Measurements from ENCODE around the gene PDZD7. TPM values are rescaled to one million over a fixed set of nuclear protein-coding genes. Genes with fewer than 3 reads are reported as not detected.

PDZD7 gene
- total and polyA plus RNA-seq, 2 donors (not counting 3 experiments of a cell fraction or from before 2014, with no cell fraction given) = 0.41 to 1.6 TPM

GRCh38 chr10:101047961-101048892, 17.3 kb upstream of the PDZD7 start:
- Histone ChIP-seq H3K9ac (replicated peaks; ENCODE audit: extremely low read depth, insufficient read depth, low read length) (no peak overlapping the region), H3K9me3 (replicated peaks; ENCODE audit: control insufficient read depth, insufficient read depth, low read length) (no peaks in the 10 kb centered on the region), H3K36me3 (ENCODE audit: control insufficient read depth in 2 of 2, extremely low read depth in 1 of 2, insufficient read depth in 2 of 2, low read length in 2 of 2) (no peaks in the 10 kb centered on the region), H3K9me1 (replicated peaks; ENCODE audit: control insufficient read depth, extremely low read depth, insufficient read depth, low read length) (no peaks in the 10 kb centered on the region), H3K4me3 (replicated peaks in 1 of 3; ENCODE audit: insufficient read depth in 1 of 3, low read depth in 1 of 3, low read length in 3 of 3) (no peak overlapping the region), H4K20me1 (replicated peaks; ENCODE audit: control insufficient read depth, extremely low read depth, insufficient read depth, low read length) (no peaks in the 10 kb centered on the region), H3K27ac (ENCODE audit: insufficient read depth, low read depth, low read length) (no peak overlapping the region), H3K27me3 (ENCODE audit: control insufficient read depth in 2 of 2, insufficient read depth in 2 of 2, low read length in 2 of 2) (peaks cover 39 to 40% of the 10 kb centered on the region in 2 experiments), H2AFZ (ENCODE audit: low read depth, low read length) (no peak overlapping the region), H3K4me2 (ENCODE audit: insufficient read depth, low read length) (no peak overlapping the region), H3K4me1 (ENCODE audit: control insufficient read depth, extremely low read depth, insufficient read depth, low read length) (peaks cover 5% of the 10 kb centered on the region), H3K79me2 (ENCODE audit: control insufficient read depth, insufficient read depth, low read length) (no peaks in the 10 kb centered on the region)
- CTCF ChIA-PET = interaction anchor here (0.8 to 9.9 kb wide), 6 partner anchors 15 to 94 kb away, joined by 3 to 290 read pairs (median 8); partner anchors contain the start of gene KAZALD1
- no peak for DNase-seq (ENCODE audit: low read depth, low spot score)
- TF ChIP-seq POLR2AphosphoS5 (IDR thresholded peaks at IDR 0.05; ENCODE audit: insufficient read depth, low read depth, low read length) = no peak
- peak; percentile 95 for TF ChIP-seq EZH2 (IDR thresholded peaks at IDR 0.05; ENCODE audit: borderline replicate concordance, low read depth, low read length, severe bottlenecking)
- TF ChIP-seq GATA2 (IDR thresholded peaks at IDR 0.05; ENCODE audit: insufficient read depth, insufficient read length, low read depth, low read length) = no peak
- BruUV-seq (replicated peaks) = no TSS peak
- POLR2A ChIA-PET = interaction anchor here (0.6 kb wide), 1 partner anchor 31 kb away, joined by 5 read pairs; no protein-coding TSS in a partner anchor
- no peak for FAIRE-seq
- intact Hi-C loops (cut with micrococcal nuclease) = no loop called here
- dilution Hi-C loops (cut with MboI; ENCODE audit: extremely low pct_ligation_motif_present, low sequenced_read_pairs) = no loop called here

- no TSS peak for BruUV-seq (replicated peaks)
Measured at GRCh38 chr10:101047268-101047667, 16.3 kb upstream of the PDZD7 start.

More at GRCh38 chr10:101047268-101047667, 16.3 kb upstream of the PDZD7 start:
- no peak overlapping the region for H3K27ac ChIP-seq (ENCODE audit: insufficient read depth, low read depth, low read length)
- dilution Hi-C loops (cut with MboI; ENCODE audit: extremely low pct_ligation_motif_present, low sequenced_read_pairs) = no loop called here
- H3K4me3 ChIP-seq (replicated peaks in 1 of 3; ENCODE audit: insufficient read depth in 1 of 3, low read depth in 1 of 3, low read length in 3 of 3) = no peak overlapping the region
- ChIA-PET CTCF (interaction anchor here (0.8 to 9.9 kb wide), 5 partner anchors 16 to 95 kb away, joined by 3 to 290 read pairs (median 7); partner anchors contain the start of gene KAZALD1), POLR2A (interaction anchor here (0.6 kb wide), 1 partner anchor 32 kb away, joined by 5 read pairs; no protein-coding TSS in a partner anchor)
- H2AFZ ChIP-seq (ENCODE audit: low read depth, low read length) = no peak overlapping the region
- DNase-seq (ENCODE audit: low read depth, low spot score) (no peak), FAIRE-seq (no peak)
- no peaks in the 10 kb centered on the region for H3K79me2 ChIP-seq (ENCODE audit: control insufficient read depth, insufficient read depth, low read length)
- no peak for TF ChIP-seq FOS (IDR thresholded peaks at IDR 0.05; ENCODE audit: borderline replicate concordance, insufficient read depth, low read length)
- no peak for TF ChIP-seq POLR2AphosphoS5 (IDR thresholded peaks at IDR 0.05; ENCODE audit: insufficient read depth, low read depth, low read length)
- TF ChIP-seq POLR2A (IDR thresholded peaks at IDR 0.05; ENCODE audit: low read depth, low read length) = no peak
- H3K9me3 ChIP-seq (replicated peaks; ENCODE audit: control insufficient read depth, insufficient read depth, low read length) = no peaks in the 10 kb centered on the region
- peaks cover 9% of the 10 kb centered on the region for H3K4me1 ChIP-seq (ENCODE audit: control insufficient read depth, extremely low read depth, insufficient read depth, low read length)
- H3K9ac ChIP-seq (replicated peaks; ENCODE audit: extremely low read depth, insufficient read depth, low read length) = no peak overlapping the region
- peaks cover 39 to 40% of the 10 kb centered on the region in 2 experiments for H3K27me3 ChIP-seq (ENCODE audit: control insufficient read depth in 2 of 2, insufficient read depth in 2 of 2, low read length in 2 of 2)
- no peaks in the 10 kb centered on the region for H3K36me3 ChIP-seq (ENCODE audit: control insufficient read depth in 2 of 2, extremely low read depth in 1 of 2, insufficient read depth in 2 of 2, low read length in 2 of 2)
- H3K9me1 ChIP-seq (replicated peaks; ENCODE audit: control insufficient read depth, extremely low read depth, insufficient read depth, low read length) = no peaks in the 10 kb centered on the region
- no peak overlapping the region for H3K4me2 ChIP-seq (ENCODE audit: insufficient read depth, low read length)
- intact Hi-C loops (cut with micrococcal nuclease) = no loop called here
- H4K20me1 ChIP-seq (replicated peaks; ENCODE audit: control insufficient read depth, extremely low read depth, insufficient read depth, low read length) = no peaks in the 10 kb centered on the region

All from endothelial cell of umbilical vein (primary cell).